GM12892 (cell line): ENCODE measurements around the gene LBHD2.

ENCODE experiments used
- POLR2A ChIP-seq: IDR thresholded peaks from 2 replicates; pipeline ENCODE4 v1.6.1; 2011; ENCODE audit warnings: low read depth, low read length, control low read depth
- POLR2AphosphoS5 ChIP-seq: IDR thresholded peaks from 2 replicates; pipeline ENCODE4 v1.6.1; 2011; ENCODE audit warnings: low read depth, low read length, control low read depth
- TAF1 ChIP-seq: IDR thresholded peaks from 2 replicates; pipeline ENCODE4 v1.6.1; 2011; ENCODE audit warnings: low read depth, mild to moderate bottlenecking, control low read depth, low read length, borderline replicate concordance

DNA sequence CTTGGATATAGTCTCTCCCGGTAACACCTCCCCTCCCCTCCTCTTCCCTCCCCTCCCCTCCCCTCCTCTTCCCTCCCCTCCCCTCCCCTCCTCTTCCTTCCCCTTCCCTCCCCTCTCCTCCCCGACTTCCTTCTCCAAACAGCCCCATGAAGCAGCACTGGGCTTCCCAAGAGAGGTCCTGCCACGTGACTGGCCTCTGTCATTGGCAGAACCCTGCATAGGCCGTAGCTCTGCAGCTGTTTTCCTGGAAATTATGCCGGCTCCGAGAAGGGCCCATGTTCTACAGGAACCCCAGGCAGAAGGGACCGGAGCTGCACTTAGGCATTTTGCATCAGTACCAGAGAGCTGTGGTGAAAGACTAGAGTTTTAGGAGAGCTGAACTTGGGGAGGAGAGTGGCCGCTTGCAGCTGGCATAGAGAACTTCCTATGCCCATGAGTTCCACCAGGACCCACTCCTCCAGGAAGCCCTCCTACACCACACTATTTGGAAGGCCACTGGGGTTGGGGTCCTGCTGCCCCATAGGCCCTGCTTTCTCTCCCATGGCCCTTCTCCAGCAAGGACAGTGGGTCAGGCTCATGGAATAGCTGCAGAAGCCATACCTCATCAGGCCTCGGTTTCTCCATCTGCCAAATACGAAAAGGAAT lies 34.1 kb downstream of the LBHD2 start:
- TF ChIP-seq TAF1 (no peak), POLR2A (no peak), POLR2AphosphoS5 (no peak)
